SW 1271 (cell line): Measurements from ENCODE around the gene VEPH1.

Source experiments
- DNase-seq, 2 experiments: peaks; one replicate each; lab custom pipeline; 2025; lab: John Stamatoyannopoulos, UW

Gene VEPH1

DNA sequence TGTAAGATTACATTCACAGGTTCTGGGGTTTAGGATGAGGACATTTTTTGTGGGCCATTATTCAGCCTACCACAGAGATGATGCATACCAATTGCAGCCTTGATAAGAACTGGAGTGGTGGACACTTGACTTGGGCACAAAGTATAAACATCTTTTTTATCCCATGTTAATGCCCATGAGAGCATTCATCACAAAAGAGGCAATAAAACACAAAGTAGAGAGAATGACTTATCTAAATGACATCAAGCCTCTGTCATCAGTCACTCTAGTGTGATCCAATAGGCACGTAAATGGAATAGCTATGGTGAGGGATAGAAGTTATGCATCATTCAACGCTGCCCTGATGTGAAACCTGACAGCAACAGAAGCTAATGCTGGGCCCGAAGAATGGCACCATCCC, 25.8 kb downstream of the VEPH1 start:
- no peak for DNase-seq

DNA sequence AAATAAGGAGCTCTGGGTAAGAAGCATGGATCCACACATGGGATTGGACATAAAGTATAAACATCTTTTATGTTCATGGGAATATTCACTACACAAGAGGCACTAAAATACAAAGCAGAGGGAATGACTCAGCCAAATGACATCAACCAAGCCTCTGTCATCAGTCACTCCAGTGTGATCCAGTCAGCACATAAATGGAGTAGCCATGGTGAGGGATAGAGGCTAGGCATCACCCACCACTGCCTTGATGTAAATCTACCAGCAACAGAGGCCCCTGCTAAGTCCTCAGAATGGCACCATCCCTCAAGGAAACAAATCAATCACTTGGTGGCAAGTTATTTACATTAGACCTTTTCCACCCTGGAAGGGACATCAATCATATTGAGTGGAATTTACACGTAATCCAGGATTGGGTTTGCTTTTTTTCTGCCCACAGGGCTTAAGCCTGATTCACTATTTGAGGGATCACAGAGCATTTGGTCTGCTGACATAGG, 27.2 kb downstream of the VEPH1 start:
- no peak for DNase-seq

DNA sequence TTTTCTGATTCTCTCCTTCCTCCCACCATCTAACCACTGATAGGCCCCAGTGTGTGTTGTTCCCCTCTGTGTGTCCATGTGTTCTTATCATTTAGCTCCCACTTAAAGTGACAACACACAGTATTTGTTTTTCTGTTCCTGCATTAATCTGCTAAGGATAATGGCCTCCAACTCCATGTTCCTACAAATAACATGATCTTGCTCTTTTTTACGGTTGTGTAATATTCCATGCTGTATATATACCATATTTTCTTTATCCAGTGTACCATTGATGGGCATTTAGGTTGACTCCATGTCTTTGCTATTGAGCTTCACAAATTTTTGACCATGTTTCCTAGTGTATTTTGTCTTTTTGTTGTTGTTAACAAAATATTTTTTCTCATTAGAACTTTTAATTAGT, 30.6 kb downstream of the VEPH1 start:
- DNase-seq, result no peak

DNA sequence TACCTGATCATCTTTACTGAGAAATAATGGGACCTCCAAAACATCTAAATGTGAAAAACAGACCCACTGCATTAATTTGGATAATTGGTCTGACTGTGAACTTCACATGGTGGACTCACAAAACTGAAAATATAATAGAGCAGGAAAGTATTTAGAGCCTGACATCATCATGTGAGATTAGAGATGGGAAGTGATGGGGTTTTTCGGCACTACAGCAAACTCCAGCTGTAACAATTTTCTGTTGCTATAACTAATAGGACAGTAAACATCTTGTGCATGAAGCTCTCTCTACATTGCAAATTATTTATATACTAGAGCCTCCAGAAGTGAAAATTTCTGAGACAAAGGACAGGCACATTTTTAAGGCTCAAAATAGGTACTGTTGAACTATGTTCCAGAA, 32.2 kb downstream of the VEPH1 start:
- no peak for DNase-seq

DNA sequence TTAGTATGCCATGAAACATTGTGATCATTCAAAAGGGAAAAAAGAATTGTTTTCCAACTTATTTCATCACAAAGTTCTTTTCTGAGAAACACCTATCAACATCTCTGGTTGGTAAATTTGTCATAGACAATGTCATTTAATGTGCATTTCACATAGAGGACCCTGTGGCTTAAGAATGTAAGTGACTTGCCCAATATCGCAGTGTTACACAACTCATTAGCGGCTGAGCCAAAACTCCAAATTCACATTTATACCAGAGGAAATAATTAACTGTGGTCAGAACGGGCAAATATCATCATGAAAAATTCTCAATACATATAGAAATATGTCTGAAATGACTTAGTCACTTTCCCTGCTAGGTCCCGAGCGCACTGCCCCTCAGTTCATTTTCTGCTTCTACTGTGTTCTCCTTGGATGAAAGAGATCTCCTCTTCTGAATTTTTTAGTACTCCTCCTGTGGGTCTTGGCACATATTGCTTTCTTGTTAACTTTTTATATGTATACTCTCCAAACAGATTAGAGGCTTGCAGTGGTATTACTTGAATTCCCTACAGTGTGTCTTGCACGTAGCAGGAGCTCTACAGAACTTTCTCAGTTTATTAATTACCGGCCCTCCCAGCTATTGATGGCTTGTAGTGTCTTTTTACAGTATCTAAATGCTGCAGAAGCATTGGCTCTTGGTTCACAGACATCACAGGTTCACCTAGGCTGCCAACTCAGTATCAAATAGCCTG, 33.5 kb downstream of the VEPH1 start:
- DNase-seq, result no peak

DNA sequence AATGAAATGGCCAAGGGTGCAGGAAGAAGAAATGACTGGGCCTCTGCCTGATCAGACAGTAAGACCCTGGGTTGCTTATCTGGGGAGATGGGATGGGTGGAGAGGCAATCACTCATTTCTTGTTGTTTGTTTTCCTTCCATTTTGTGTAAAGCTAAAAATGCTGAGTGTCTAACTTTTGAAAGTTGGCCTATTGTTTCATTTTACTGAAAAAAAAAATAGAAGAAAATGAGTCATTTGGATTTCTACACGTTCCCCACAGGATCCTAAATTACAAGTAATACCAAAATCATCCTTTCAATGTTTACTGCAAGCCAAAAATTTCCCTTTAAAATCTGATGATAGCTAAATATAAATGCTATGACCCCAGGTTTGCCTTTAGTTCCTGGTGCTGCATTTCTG, 36.0 kb downstream of the VEPH1 start:
- DNase-seq, result no peak

DNA sequence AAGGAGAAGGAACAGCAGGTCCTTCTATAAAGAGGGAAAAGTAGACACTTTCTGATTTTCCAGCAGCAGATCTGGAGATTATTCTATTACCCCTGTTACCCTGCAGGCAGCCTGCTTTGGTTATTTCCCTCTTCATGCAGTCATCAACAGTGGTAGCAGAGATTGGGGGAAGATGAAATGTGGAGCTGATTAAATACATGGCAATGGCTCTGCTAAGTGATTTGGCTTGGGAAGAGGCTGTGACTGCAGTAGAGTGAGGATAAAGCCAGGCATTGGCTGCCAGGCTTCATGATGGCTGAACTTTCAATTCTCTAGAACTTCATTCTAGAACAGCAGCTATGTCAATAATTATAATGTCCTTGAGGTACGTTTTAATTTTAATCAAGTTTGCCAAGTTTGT, 37.5 kb downstream of the VEPH1 start:
- DNase-seq, result no peak

DNA sequence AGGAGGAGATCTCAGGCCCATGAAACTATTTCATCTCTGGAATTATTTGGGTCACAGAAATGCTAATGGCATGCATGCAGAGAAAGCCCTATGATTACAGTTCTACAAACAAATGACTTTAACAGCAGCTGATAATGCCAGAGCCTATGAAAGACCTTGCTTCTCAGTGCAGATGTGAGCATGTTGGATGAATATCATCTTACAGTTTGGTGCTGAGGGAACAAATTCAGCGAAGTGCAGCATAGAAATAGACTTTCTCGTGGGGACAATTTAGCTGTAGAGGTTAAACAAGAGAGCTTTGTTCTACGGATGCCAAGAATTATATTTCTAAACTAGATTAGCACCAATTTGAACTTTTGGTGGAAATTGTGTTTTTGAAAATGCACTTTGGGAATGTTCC, 38.9 kb downstream of the VEPH1 start:
- no peak for DNase-seq

DNA sequence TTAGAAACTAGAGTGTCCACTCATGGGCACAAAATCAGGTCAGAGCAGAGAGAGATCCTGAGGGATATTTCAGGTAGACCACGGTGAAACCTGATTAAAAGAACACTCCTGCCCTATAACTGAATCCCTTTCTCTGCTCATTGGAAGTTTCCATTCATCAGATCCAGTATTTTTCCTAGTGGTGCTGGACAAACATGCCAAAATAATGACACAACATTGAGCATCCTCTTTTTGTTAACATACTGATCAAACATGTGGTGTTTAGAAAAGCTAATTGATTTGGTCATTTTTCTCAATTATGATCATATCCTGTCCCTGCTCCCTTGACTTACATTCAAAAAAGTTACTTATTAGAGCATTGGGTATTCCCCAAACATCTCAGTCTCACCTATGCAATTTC, 39.4 kb downstream of the VEPH1 start:
- DNase-seq, result no peak

DNA sequence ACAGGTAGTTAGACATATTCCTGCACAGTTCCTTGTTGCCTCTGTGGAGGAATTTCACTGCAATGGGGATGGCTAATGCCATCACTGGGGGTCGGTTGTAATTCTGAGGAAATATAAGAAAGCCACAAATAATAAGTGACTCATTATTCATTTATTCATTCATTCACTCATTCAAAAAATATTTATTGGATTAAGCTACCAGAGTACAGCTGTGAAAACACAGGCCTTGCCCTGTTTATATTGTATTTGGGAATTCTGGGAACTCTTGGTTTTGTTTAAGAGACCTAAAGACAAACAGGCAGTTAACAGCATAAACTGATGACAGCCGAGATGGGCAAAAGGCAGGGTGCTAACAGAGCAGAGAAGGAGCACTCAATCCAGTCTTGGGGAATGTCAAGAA, 43.0 kb downstream of the VEPH1 start:
- DNase-seq, result no peak

DNA sequence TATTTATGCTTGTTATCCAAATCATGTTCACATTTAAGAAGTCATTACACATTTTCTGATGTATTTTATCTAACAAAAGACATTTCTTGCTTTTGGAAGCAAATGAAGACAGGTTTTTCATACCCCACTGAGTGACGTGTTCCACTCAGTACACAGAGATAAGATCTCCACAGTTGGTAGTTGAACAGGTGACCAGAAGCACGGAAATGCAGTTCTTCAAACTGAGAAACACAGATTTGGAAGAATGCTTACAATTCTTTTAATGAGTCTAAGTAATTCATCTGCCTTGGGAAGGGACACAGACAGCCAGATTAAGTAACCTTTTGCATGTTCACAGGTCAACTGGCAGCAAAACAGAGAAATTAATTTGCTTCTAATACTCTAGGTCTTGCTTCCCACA, 43.5 kb downstream of the VEPH1 start:
- DNase-seq, result no peak

DNA sequence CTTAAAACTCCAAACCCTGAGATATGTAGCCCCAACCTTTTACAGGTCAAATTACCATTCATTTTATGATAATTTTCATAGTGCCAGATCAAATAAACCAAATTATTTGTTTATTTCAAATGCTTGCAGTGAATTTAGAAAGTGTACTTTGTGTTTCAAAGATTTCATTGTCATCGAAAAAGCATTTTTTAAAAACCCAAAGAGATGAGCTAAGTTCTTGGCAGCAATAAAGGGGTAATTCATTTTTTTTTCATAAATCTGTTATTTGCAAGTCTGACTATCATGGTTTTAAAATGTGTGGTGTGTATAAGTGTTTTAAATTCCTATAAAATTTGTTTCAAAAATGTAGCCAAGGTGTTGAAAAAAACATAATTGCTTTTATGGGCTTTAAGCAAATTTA, 49.4 kb downstream of the VEPH1 start:
- no peak for DNase-seq

DNA sequence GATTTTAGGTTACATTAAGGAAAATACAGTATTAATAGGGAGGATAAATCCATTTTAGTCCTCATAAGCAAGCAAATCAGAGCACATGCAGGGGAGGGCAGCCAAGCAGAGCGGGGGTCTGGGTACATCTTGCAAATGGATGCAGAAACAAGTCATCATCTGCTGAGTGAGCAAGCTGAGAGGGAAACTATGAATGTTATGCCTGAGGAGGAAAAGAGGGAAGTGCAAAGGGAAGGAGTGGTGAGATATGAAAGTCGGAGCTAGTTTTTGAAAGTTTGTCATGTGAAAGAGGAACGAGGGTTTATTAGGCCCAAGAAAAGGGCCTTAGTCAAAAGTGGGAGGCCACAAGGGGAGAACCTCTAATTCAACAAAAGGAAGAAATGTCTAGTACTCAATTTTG, 51.1 kb downstream of the VEPH1 start:
- no peak for DNase-seq

DNA sequence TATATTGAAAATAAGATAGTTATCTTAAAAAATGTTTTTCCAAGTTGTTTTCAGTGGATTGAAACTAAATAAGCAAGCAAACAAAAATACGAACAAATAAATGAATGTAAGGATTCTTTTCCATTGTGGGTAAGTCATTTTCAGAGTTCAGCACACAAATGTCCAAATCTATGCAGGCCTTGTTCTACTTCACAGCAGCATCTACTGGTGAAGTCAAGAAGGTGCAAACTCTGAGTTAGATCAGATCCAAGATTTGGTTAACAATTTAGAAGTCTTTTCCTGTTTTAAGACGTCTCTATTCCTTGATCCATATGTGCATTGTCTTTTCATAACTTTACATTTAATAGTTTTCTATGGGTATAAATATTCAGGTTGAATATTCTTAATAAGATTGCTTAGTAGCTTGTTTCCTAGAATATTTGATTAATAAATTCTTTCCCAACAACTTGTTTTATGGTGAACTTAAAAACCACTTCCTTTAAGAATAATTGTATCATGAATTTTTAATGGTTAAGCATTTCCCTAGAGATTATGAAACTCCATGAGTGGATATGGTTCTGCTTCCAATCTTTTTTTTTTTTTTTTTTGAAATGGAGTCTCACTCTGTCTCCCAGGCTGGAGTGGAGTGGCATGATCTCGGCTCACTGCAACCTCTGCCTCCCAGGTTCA, 56.1 kb downstream of the VEPH1 start:
- DNase-seq, result peak in 1 of 2 experiments; percentile 55

DNA sequence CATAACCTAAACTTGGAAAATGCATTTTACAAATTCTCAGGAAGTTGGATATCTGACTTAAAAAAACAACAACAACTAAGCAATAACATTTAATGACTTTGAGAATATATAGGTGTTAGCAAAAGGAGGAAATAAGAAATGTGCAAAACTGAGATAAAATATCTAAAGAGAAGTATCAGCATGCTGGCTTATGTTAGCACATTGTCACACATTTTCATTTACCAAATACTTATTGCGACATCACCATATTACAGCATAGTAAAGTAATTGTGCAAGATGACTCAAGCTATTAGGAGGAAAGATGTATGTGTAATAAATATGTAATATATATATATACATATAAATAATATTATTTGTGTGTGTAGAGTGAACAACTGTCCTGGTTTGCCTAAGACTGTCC, 57.4 kb downstream of the VEPH1 start:
- DNase-seq, result no peak

DNA sequence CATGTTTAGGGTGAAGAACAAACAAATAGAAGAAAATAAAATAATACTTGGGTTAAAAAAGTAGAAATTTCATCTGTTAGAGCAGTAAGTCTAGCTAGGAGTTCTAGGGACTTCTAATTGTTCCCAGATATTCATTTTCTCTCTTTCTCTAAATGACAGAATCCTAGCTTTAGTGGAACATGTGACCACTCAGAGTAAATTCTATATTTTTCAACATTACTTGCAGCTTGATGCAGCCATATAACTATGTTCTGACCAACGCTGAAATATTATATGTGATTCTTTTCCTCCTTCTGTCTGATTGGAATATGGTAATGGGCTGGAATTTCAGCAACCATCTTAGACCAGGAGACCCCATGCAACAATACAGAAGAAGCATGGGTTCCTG, 58.4 kb downstream of the VEPH1 start:
- no peak for DNase-seq

DNA sequence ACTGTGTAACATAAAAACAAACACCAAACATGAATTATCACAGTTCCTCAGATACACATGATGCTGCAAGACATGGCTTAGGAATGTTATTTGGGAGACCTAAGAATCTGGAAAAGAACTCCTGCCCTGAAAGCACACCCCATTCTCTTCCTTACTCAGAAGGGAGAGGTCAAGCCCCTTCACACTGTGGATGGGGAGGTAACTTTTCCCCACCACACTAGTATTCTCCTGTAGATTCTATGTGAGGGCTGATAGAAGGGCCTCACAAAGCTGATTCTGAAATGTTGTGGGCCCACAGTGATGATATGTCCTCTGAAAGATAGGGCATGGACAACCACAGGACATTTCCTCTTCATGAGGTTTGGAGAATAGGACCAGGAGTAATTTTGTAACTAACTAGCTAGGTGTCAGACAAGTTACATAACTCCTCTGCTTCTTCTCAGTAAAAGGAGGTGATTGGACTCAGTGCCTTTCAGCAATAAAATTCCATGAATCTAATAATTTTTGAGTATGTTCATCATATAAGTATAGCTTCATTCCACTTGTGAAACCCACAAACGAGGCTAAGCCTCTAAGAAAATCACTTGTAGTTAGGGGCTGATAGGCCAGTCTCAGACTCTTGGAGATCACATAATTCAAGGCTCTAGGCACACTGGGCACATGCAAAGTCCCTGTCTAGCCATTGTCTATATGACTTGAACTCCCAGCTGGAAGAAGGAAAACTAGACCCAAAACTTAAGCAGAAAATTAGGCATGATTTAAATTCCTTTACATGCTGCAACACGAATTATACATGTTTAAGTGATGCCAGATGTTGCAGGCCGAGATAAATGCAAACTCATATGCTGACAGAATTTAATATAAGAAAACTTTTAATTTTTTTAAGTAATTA, 59.1 kb downstream of the VEPH1 start:
- DNase-seq, result no peak

DNA sequence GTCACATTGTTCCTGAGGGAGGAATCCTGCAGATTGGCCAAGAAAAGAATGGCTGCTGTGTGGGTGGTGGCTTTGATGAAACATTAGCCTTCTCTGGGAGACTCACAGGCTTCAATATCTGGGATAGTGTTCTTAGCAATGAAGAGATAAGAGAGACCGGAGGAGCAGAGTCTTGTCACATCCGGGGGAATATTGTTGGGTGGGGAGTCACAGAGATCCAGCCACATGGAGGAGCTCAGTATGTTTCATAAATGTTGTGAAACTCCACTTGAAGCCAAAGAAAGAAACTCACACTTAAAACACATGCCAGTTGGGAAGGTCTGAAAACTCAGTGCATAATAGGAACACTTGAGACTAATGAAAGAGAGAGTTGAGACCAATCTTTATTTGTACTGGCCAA, 60.5 kb downstream of the VEPH1 start:
- no peak for DNase-seq

DNA sequence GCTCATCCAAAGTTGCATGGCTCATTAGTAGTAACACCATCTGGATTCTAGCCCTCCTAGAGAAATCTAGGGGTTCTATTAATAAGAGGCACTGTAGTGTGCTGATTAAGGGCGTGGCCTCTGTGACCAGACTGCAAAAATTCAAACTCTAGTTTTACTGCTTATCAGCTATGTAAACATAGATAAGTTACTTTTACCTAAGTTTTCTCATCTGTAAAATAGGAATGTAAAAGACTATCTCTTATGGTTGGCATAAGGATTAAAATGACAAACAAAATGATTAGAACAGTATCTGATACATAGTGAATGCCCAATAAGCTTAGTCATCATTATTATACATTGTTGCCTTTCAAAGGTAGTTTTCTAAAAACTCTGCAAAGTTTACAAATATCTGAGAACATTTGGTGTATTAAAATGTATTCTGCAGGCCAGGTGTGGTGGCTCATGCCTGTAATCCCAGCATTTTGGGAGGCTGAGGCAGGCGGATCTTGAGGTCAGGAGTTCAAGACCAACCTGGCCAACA, 62.1 kb downstream of the VEPH1 start:
- no peak for DNase-seq

DNA sequence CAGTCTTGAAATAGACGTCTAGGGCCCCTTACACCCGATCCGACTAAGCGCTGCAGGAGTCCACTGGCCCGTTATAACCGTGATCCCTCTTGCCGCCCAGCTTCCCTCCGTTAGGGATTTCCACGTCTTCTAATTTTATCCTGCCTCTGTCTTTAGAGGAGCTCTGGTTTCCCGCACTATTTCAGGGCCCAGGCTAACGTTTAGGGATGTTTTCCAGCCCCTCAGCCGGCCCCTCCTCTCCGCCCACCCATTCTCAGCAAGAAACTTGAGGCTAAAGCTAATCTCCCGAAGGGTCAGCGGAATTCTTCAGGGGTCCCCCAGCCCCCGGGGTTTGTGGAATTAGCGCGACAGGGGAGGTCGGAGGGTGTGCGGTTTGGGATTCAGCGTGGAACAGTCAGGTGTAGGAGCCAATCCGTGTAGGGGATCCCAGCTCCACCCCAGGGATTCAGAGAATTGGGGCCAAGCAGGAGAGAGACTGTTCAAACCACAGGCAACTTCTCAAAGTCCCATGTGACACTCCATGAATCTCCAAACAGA, 65.0 kb downstream of the VEPH1 start:
- DNase-seq, result no peak

DNA sequence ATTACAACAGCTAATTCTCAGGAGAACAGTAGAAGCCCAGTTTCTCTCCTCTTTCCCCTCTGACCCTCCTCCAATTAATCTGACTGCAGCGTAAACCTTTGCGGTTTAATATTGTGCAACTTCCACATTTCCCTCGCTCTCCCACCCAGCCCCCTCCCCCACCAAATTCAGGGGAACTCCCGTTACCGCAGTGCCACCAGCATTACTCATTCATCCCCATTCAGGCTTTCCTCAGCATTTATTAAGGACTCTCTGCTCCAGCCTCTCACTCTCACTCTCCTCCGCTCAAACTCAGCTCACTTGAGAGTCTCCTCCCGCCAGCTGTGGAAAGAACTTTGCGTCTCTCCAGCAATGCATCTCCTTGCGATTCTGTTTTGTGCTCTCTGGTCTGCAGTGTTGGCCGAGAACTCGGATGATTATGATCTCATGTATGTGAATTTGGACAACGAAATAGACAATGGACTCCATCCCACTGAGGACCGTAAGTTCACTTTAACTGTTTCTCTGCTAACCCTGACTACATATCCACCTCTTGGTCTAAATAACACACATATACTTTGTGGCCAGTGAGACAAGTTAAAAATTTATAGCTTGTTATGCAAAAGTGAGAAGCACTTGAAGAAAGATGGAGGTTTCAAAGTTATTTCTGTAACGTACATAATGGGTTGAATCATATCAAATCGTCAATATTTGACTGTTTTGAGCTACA, 66.5 kb downstream of the VEPH1 start, which contains the start of gene PTX3:
Gene PTX3 (plus strand): TSS at position 268 of the 709 bp plus-strand sequence. CDS start 84 bp downstream, at position 352.
- DNase-seq, result peak in 1 of 2 experiments; percentile 66
